ENCODE measurements around the gene HSDL1. TPM values are rescaled to one million over a fixed set of nuclear protein-coding genes. Genes with fewer than 3 reads are reported as not detected.

The HSDL1 gene
- total and polyA plus RNA-seq, 2 of the 8 experiments (the other 6 are each of a cell fraction or from before 2014, with no cell fraction given), result 25.0 to 55.7 TPM

DNA sequence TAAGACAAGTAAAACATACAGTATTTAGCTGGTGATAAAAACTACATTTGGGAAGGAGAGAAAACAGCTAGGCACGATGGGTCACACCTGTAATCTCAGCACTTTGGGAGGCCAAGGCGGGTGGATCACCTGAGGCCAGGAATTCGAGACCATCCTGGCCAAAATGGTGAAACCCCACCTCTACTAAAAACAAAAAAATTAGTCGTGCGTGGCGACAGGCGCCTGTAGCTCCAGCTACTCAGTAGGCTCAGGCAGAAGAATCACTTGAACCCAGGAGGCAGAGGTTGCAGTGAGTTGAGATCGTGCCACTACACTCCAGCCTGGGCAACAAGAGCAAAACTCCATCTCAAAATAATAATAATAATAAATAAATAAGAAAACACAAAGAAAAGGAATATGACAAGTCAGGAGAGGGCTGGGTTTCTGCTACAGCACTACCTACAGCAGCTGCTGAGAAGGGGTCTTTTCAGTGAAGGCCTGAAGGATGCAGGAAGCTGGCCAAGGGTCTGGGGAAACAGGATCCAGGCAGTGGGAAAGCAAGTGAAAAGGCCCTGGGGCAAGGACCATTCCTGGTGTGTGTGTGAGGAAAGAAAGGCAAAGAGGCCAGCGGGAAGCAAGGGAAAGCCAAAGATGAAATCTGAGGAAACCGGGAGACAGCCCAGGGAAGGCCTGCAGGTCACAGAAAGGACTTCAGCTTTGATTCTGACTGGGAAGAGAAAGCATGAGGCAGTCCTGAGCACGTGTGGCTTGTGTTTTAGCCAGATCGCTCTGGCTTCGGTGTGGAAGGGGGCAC lies 38.8 kb downstream of the HSDL1 start:
- no peak overlapping the region for H3K4me2 ChIP-seq (ENCODE audit: insufficient read depth in 1 of 2, low read depth in 2 of 2, low read length in 2 of 2)
- H3K27ac ChIP-seq (ENCODE audit: low read depth, low read length), result no peak overlapping the region; the same call in 1 of the 2 replicates
- H3K79me2 ChIP-seq (ENCODE audit: control insufficient read depth in 1 of 2, insufficient read depth in 2 of 2, low read length in 2 of 2), result peaks cover 7 to 95% of the 10 kb centered on the region in 2 experiments
- H3K23me2 ChIP-seq (ENCODE audit: low read depth, low read length), result no peaks in the 10 kb centered on the region
- peaks cover 0 to 1% (median 0%) of the 10 kb centered on the region in 4 experiments; a peak in 1 of 7 replicates for H3K27me3 ChIP-seq (replicated peaks in 1 of 4; ENCODE audit: control insufficient read depth in 3 of 4, extremely low read depth in 1 of 4, insufficient read depth in 3 of 4, low read length in 3 of 4)
- H4K20me1 ChIP-seq (replicated peaks in 1 of 2; ENCODE audit: control insufficient read depth in 1 of 2, insufficient read depth in 2 of 2, low read length in 2 of 2), result peaks cover 18 to 25% of the 10 kb centered on the region in 2 experiments
- H3K79me1 ChIP-seq (ENCODE audit: low read depth, low read length), result peaks cover 12% of the 10 kb centered on the region; the same call in 1 of the 2 replicates
- no peak overlapping the region for H4K5ac ChIP-seq (ENCODE audit: insufficient read length, low read depth, low read length)
- no peak overlapping the region; the same call in 1 of the 2 replicates for H2BK5ac ChIP-seq (ENCODE audit: low read depth, low read length)
- H3K9ac ChIP-seq (replicated peaks in 1 of 4; ENCODE audit: extremely low read depth in 1 of 4, low read depth in 3 of 4, low read length in 3 of 4), result no peak overlapping the region
- FAIRE-seq, result no peak
- no peak overlapping the region for H3K23ac ChIP-seq (ENCODE audit: insufficient read length)
- no peak overlapping the region for H2AK5ac ChIP-seq (ENCODE audit: low read depth, low read length)
- ChIA-PET CTCF (ENCODE audit: partially characterized antibody) (interaction anchor here (0.6 to 5.1 kb wide), 7 partner anchors 20 to 151 kb away, joined by 3 to 27 read pairs (median 5); partner anchors contain the start of gene TAF1C), POLR2A (ENCODE audit: partially characterized antibody) (interaction anchor here (0.8 to 3.4 kb wide), 2 partner anchors 11 to 82 kb away, joined by 3 to 19 read pairs; partner anchors contain the start of gene MBTPS1)
- DNase-seq (ENCODE audit: low read depth in 1 of 2, low spot score in 2 of 2), result no peak
- H2BK120ac ChIP-seq (replicated peaks; ENCODE audit: low read depth, low read length), result no peak overlapping the region
- no peak overlapping the region for H4K8ac ChIP-seq (ENCODE audit: extremely low read depth, insufficient read depth, low read length)
- no peak overlapping the region for H3K14ac ChIP-seq (ENCODE audit: insufficient read length)
- 89% methylated on average over 13 of the region's 13 CpGs; no CpG with 5 or more reads in 1 of the 2 experiments for WGBS, 2 experiments (ENCODE audit: extremely low coverage in 1 of 2, insufficient coverage in 1 of 2, insufficient read length in 1 of 2, insufficient replicate concordance in 2 of 2, low coverage in 1 of 2, low lambda C conversion rate in 2 of 2, missing lambda C conversion rate in 1 of 2)
- H4K91ac ChIP-seq (replicated peaks; ENCODE audit: insufficient read length, low read length), result no peak overlapping the region
- no peak overlapping the region for H2BK20ac ChIP-seq (ENCODE audit: low read length)
- no peaks in the 10 kb centered on the region for H3K9me3 ChIP-seq (ENCODE audit: insufficient read depth in 2 of 2, low read depth in 1 of 2, low read length in 1 of 2)
- no peak overlapping the region for H3K4me3 ChIP-seq (ENCODE audit: extremely low read depth in 1 of 4, insufficient read depth in 2 of 4, low read depth in 3 of 4, low read length in 4 of 4)
- no peak overlapping the region for H2BK15ac ChIP-seq (ENCODE audit: low read length)
- no peak overlapping the region for H2AFZ ChIP-seq (ENCODE audit: low read length)
- peaks cover 0 to 9% (median 2%) of the 10 kb centered on the region in 4 experiments; a peak in 4 of 8 replicates for H3K36me3 ChIP-seq (ENCODE audit: control insufficient read depth in 2 of 4, insufficient read depth in 4 of 4, low read length in 3 of 4)
- H3K18ac ChIP-seq (ENCODE audit: extremely low read depth, low read length), result no peak overlapping the region
- H3K4ac ChIP-seq (replicated peaks; ENCODE audit: insufficient read length, low read depth, low read length), result no peak overlapping the region
- H2BK12ac ChIP-seq (ENCODE audit: low read depth, low read length), result no peak overlapping the region
- no peaks in the 10 kb centered on the region for H3K4me1 ChIP-seq (replicated peaks in 1 of 4; ENCODE audit: control insufficient read depth in 3 of 4, insufficient read depth in 4 of 4, low read length in 3 of 4)
- no peak overlapping the region for H3K56ac ChIP-seq (replicated peaks; ENCODE audit: insufficient read length, low read depth, low read length)
- TF ChIP-seq RNF2 (IDR thresholded peaks at IDR 0.05; ENCODE audit: borderline replicate concordance, low read depth, low read length, missing control alignments, poor library complexity, severe bottlenecking) (no peak), NRF1 (IDR thresholded peaks at IDR 0.05; ENCODE audit: low read depth, low read length) (no peak), RFX5 (IDR thresholded peaks at IDR 0.05; ENCODE audit: borderline replicate concordance, low read depth, low read length) (no peak), EGR1 (IDR thresholded peaks at IDR 0.05; ENCODE audit: borderline replicate concordance, low read depth, low read length) (no peak), CTBP2 (IDR thresholded peaks at IDR 0.05; ENCODE audit: borderline replicate concordance, insufficient read depth, insufficient read length, low read length) (no peak), SP2 (IDR thresholded peaks at IDR 0.05; ENCODE audit: low read length) (no peak), EP300 (IDR thresholded peaks at IDR 0.05; ENCODE audit: borderline replicate concordance in 1 of 2, low read depth in 2 of 2, low read length in 2 of 2) (no peak), CEBPB (IDR thresholded peaks at IDR 0.05; ENCODE audit: low read depth, low read length) (no peak)
- TF ChIP-seq, protein P1, sequence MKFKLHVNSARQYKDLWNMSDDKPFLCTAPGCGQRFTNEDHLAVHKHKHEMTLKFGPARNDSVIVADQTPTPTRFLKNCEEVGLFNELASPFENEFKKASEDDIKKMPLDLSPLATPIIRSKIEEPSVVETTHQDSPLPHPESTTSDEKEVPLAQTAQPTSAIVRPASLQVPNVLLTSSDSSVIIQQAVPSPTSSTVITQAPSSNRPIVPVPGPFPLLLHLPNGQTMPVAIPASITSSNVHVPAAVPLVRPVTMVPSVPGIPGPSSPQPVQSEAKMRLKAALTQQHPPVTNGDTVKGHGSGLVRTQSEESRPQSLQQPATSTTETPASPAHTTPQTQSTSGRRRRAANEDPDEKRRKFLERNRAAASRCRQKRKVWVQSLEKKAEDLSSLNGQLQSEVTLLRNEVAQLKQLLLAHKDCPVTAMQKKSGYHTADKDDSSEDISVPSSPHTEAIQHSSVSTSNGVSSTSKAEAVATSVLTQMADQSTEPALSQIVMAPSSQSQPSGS (IDR thresholded peaks at IDR 0.05; ENCODE audit: low read length), result no peak
